22Rv1 (cell line): ENCODE measurements around the gene SCUBE1.

ENCODE experiments used
- H3K27ac ChIP-seq: fragments of 450-650 bp; 2 replicates; pipeline ENCODE4 v1.5.1; 2017
- CTCF ChIP-seq: fragments of 450-650 bp; IDR thresholded peaks from 2 replicates; pipeline ENCODE4 v1.5.1; 2017; ENCODE audit warnings: mild to moderate bottlenecking
- ZFX ChIP-seq: fragments of 450-650 bp; IDR thresholded peaks from 2 replicates; pipeline ENCODE4 v1.6.1; 2017; ENCODE audit warnings: antibody characterized with exemption, borderline replicate concordance

The SCUBE1 gene

GRCh38 chr22:43326331-43327156, 16.6 kb downstream of the SCUBE1 start:
- no peak for TF ChIP-seq CTCF
- TF ChIP-seq ZFX = no peak
- H3K27ac ChIP-seq = no peak overlapping the region

GRCh38 chr22:43325176-43325575, 18.0 kb downstream of the SCUBE1 start:
- H3K27ac ChIP-seq = no peak overlapping the region
- no peak for TF ChIP-seq CTCF
- TF ChIP-seq ZFX = no peak

- no peak overlapping the region for H3K27ac ChIP-seq
- TF ChIP-seq CTCF (no peak), ZFX (no peak)
These were observed 21.9 kb downstream of the SCUBE1 start for GRCh38 chr22:43320943-43321900.

GRCh38 chr22:43319661-43320486, 23.3 kb downstream of the SCUBE1 start:
- H3K27ac ChIP-seq = no peak overlapping the region
- no peak for TF ChIP-seq ZFX
- no peak for TF ChIP-seq CTCF

GRCh38 chr22:43317239-43317638, 25.9 kb downstream of the SCUBE1 start:
- TF ChIP-seq ZFX (no peak), CTCF (no peak)
- no peak overlapping the region for H3K27ac ChIP-seq

GRCh38 chr22:43315687-43316217, 27.4 kb downstream of the SCUBE1 start:
- no peak for TF ChIP-seq ZFX
- no peak for TF ChIP-seq CTCF
- H3K27ac ChIP-seq = no peak overlapping the region
